PC-3 (cell line): Measurements from ENCODE around the gene ALDH7A1.

Source experiments
- EZH2 ChIP-seq: fragments of 300-600 bp; sonication (generic); IDR thresholded peaks from one replicate; pipeline ENCODE4 v1.6.1; 2017; ENCODE audit warnings: antibody characterized with exemption, mild to moderate bottlenecking, low read length; ENCODE audit not compliant: unreplicated experiment
- EZH2phosphoT487 ChIP-seq: fragments of 300-600 bp; sonication (generic); IDR thresholded peaks from 2 replicates; pipeline ENCODE4 v1.6.1; 2018; ENCODE audit warnings: mild to moderate bottlenecking, antibody characterized with exemption, low read length, borderline replicate concordance
- TF ChIP-seq, protein P1 (sequence below): fragments of 300-600 bp; sonication (generic); conservative IDR thresholded peaks from 2 replicates; pipeline ENCODE4 v1.5.1; 2017; ENCODE audit warnings: antibody characterized with exemption, low read depth, mild to moderate bottlenecking, low read length

DNA sequence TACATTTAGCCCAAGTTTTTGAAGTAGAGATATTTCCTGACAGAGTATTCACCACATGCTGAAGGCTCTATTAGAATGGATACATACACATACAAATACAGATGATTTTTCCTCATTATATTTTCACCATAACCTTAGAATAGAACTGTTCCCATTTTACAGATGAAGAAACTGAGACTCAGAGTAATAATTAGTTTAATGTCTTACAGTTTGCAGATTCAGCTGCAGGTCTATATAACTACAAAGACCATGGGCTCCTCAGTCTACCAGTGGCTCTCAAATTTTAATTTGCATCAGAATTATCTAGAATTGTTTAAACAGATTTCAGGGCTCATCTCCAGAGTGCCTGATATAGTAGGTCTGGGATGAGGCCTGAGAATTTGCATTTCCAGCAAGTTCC is 107.4 kb downstream of the ALDH7A1 start:
- TF ChIP-seq, protein P1, sequence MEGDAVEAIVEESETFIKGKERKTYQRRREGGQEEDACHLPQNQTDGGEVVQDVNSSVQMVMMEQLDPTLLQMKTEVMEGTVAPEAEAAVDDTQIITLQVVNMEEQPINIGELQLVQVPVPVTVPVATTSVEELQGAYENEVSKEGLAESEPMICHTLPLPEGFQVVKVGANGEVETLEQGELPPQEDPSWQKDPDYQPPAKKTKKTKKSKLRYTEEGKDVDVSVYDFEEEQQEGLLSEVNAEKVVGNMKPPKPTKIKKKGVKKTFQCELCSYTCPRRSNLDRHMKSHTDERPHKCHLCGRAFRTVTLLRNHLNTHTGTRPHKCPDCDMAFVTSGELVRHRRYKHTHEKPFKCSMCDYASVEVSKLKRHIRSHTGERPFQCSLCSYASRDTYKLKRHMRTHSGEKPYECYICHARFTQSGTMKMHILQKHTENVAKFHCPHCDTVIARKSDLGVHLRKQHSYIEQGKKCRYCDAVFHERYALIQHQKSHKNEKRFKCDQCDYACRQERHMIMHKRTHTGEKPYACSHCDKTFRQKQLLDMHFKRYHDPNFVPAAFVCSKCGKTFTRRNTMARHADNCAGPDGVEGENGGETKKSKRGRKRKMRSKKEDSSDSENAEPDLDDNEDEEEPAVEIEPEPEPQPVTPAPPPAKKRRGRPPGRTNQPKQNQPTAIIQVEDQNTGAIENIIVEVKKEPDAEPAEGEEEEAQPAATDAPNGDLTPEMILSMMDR = no peak
- TF ChIP-seq EZH2 (no peak), EZH2phosphoT487 (no peak)
